ENCODE results near the gene LRRC3B.

LRRC3B gene

GRCh38 chr3:26708501-26708900, 85.9 kb downstream of the LRRC3B start:
- DNase-seq (ENCODE audit: low read depth), result no peak

- DNase-seq (ENCODE audit: low read depth), result no peak
Measured at GRCh38 chr3:26712211-26713026, 89.8 kb downstream of the LRRC3B start.

GRCh38 chr3:26713091-26713490, 90.5 kb downstream of the LRRC3B start:
- no peak for DNase-seq (ENCODE audit: low read depth)

GRCh38 chr3:26714485-26714884, 91.9 kb downstream of the LRRC3B start:
- no peak for DNase-seq (ENCODE audit: low read depth)

GRCh38 chr3:26715431-26715830, 92.9 kb downstream of the LRRC3B start:
- DNase-seq (ENCODE audit: low read depth), result no peak

GRCh38 chr3:26718315-26718714, 95.7 kb downstream of the LRRC3B start:
- no peak for DNase-seq (ENCODE audit: low read depth)

DNA sequence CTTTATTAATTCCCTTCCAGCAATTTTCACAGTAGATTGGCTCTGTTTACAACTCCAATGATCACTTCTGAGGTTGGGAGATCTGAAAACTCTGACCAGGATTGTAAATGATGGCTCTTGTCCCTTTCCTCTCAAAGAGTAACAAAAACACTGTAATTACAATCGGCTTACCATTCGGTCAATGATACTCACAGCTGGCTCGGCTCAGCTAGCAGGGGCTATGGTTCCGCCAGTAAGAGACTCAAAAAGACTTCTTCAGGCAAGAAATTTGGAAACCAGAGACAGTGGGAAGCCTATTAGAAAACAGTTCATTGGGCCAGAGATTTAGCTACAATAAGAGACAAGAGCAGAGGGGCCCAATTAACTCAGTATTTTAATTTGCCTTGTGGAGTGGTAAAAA, 96.6 kb downstream of the LRRC3B start:
- DNase-seq (ENCODE audit: low read depth), result no peak

DNA sequence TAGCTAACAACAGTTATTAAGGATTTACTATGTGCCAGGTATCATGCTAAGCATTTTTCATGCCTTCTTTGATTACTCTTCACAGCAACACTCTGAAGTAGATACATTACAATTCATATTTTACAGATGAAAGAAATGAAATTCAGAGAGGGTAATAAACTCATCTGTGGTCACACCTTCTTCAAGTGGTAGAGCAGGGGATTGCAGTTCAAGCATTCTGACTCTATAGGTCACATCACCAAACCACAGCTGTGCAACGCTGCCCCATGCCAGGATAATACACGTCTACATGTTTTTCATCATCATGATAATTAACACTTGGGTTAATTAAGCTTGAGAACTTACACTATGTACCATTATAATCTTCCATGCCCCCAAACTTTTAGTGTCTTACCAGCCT, 98.5 kb downstream of the LRRC3B start:
- DNase-seq (ENCODE audit: low read depth), result no peak

GRCh38 chr3:26731843-26732242, 109.3 kb downstream of the LRRC3B start:
- DNase-seq (ENCODE audit: low read depth), result no peak

DNA sequence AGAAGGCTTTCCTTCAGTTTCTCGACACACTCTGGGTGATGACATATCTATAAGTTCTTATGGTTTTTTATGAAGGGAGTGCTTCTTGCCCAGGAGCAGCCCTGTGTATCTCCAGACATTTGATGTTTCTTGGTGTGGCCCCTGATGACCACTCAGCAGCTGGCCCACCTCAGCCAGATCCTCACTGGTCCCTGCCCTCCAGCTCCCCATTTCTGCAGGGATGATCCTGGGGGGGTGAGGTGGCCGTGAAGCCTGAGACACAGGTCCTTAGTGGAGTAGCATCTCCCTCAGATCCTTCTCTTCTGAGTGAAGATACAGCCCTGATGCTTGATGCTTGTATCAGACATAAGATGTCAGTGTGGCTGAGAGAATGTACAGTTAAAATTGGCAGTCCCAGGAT, 127.7 kb downstream of the LRRC3B start:
- no peak for DNase-seq (ENCODE audit: low read depth)

- no peak for DNase-seq (ENCODE audit: low read depth)
Measured at GRCh38 chr3:26752466-26752865, 129.9 kb downstream of the LRRC3B start.

- DNase-seq (ENCODE audit: low read depth), result no peak
Measured at GRCh38 chr3:26753095-26753494, 130.5 kb downstream of the LRRC3B start.

GRCh38 chr3:26757978-26758377, 135.4 kb downstream of the LRRC3B start:
- DNase-seq (ENCODE audit: low read depth), result no peak

All from T follicular helper cell (primary cell).